Suppressor macrophage treated with lipopolysaccharide for 1 hour (primary cell): Measurements from ENCODE around the gene NDUFS8.
A peak's percentile ranks its signal among the peaks of the same experiment; 100 is the strongest.

Experiments
- DNase-seq, 3 donors: peaks; one replicate each; pipeline ENCODE4 v3.0.0-alpha.2; 2020 to 2022

Gene NDUFS8

GRCh38 chr11:68051191-68052136 lies 21.0 kb downstream of the NDUFS8 start:
- no peak for DNase-seq

- no peak for DNase-seq
These were observed 21.8 kb downstream of the NDUFS8 start for GRCh38 chr11:68052137-68052873.

GRCh38 chr11:68053117-68053516 lies 22.6 kb downstream of the NDUFS8 start:
- no peak for DNase-seq

GRCh38 chr11:68053981-68054812 lies 23.7 kb downstream of the NDUFS8 start:
- DNase-seq: no peak

- DNase-seq: no peak
These were observed 26.1 kb downstream of the NDUFS8 start for GRCh38 chr11:68056317-68057285.

GRCh38 chr11:68057807-68058206 lies 27.3 kb downstream of the NDUFS8 start:
- no peak for DNase-seq

- DNase-seq: peak in 1 of 3 donors; percentile 35
These were observed 31.0 kb downstream of the NDUFS8 start for GRCh38 chr11:68061508-68061907.

- peak; percentile 28 to 54 (median 36) for DNase-seq
These were observed 34.4 kb downstream of the NDUFS8 start for GRCh38 chr11:68064926-68065325.

- no peak for DNase-seq
These were observed 35.4 kb downstream of the NDUFS8 start for GRCh38 chr11:68065841-68066240.

GRCh38 chr11:68066742-68067141 lies 36.3 kb downstream of the NDUFS8 start:
- no peak for DNase-seq

- no peak for DNase-seq
These were observed 37.5 kb downstream of the NDUFS8 start for GRCh38 chr11:68067991-68068390.

GRCh38 chr11:68071281-68072048 lies 41.0 kb downstream of the NDUFS8 start:
- DNase-seq: no peak

- DNase-seq: no peak
These were observed 44.3 kb downstream of the NDUFS8 start for GRCh38 chr11:68074584-68075352.

GRCh38 chr11:68076371-68077042 lies 46.0 kb downstream of the NDUFS8 start:
- DNase-seq: no peak

- DNase-seq: no peak
These were observed 47.4 kb downstream of the NDUFS8 start for GRCh38 chr11:68077617-68078582.

- no peak for DNase-seq
These were observed 50.4 kb downstream of the NDUFS8 start for GRCh38 chr11:68080860-68081259.

GRCh38 chr11:68081691-68082090 lies 51.2 kb downstream of the NDUFS8 start:
- DNase-seq: no peak

GRCh38 chr11:68082481-68082880 lies 52.0 kb downstream of the NDUFS8 start:
- DNase-seq: no peak
